Measurements from ENCODE around the gene NRXN3.

Gene NRXN3

GRCh38 chr14:78345131-78345744 lies 175.1 kb downstream of the NRXN3 start:
- Histone ChIP-seq H3K36me3 (ENCODE audit: insufficient read depth, low read length) (no peaks in the 10 kb centered on the region), H3K4me3 (ENCODE audit: low read depth, low read length) (no peak overlapping the region), H3K27me3 (ENCODE audit: insufficient read depth, low read length) (no peaks in the 10 kb centered on the region), H3K4me1 (ENCODE audit: control insufficient read depth, insufficient read depth, low read length, unreplicated experiment) (no peaks in the 10 kb centered on the region), H2AFZ (ENCODE audit: low read length, unreplicated experiment) (no peak overlapping the region), H3K27ac (ENCODE audit: low read depth, low read length) (no peak overlapping the region), H3K79me2 (ENCODE audit: control insufficient read depth, insufficient read depth, low read length, unreplicated experiment) (no peaks in the 10 kb centered on the region)

GRCh38 chr14:78346747-78347146 lies 176.6 kb downstream of the NRXN3 start:
- Histone ChIP-seq H3K79me2 (ENCODE audit: control insufficient read depth, insufficient read depth, low read length, unreplicated experiment) (no peaks in the 10 kb centered on the region), H2AFZ (ENCODE audit: low read length, unreplicated experiment) (no peak overlapping the region), H3K27me3 (ENCODE audit: insufficient read depth, low read length) (no peaks in the 10 kb centered on the region), H3K4me1 (ENCODE audit: control insufficient read depth, insufficient read depth, low read length, unreplicated experiment) (no peaks in the 10 kb centered on the region), H3K27ac (ENCODE audit: low read depth, low read length) (no peak overlapping the region), H3K36me3 (ENCODE audit: insufficient read depth, low read length) (no peaks in the 10 kb centered on the region), H3K4me3 (ENCODE audit: low read depth, low read length) (no peak overlapping the region)

- Histone ChIP-seq H3K4me1 (ENCODE audit: control insufficient read depth, insufficient read depth, low read length, unreplicated experiment) (no peaks in the 10 kb centered on the region), H3K36me3 (ENCODE audit: insufficient read depth, low read length) (no peaks in the 10 kb centered on the region), H3K79me2 (ENCODE audit: control insufficient read depth, insufficient read depth, low read length, unreplicated experiment) (no peaks in the 10 kb centered on the region), H2AFZ (ENCODE audit: low read length, unreplicated experiment) (no peak overlapping the region), H3K27me3 (ENCODE audit: insufficient read depth, low read length) (no peaks in the 10 kb centered on the region), H3K4me3 (ENCODE audit: low read depth, low read length) (no peak overlapping the region), H3K27ac (ENCODE audit: low read depth, low read length) (no peak overlapping the region)
These were observed 184.9 kb downstream of the NRXN3 start for GRCh38 chr14:78355109-78355508.

- Histone ChIP-seq H3K79me2 (ENCODE audit: control insufficient read depth, insufficient read depth, low read length, unreplicated experiment) (no peaks in the 10 kb centered on the region), H3K27me3 (ENCODE audit: insufficient read depth, low read length) (no peaks in the 10 kb centered on the region), H2AFZ (ENCODE audit: low read length, unreplicated experiment) (no peak overlapping the region), H3K4me3 (ENCODE audit: low read depth, low read length) (no peak overlapping the region), H3K36me3 (ENCODE audit: insufficient read depth, low read length) (no peaks in the 10 kb centered on the region), H3K27ac (ENCODE audit: low read depth, low read length) (no peak overlapping the region), H3K4me1 (ENCODE audit: control insufficient read depth, insufficient read depth, low read length, unreplicated experiment) (no peaks in the 10 kb centered on the region)
These were observed 186.2 kb downstream of the NRXN3 start for GRCh38 chr14:78356391-78356790.

GRCh38 chr14:78358591-78358990 lies 188.4 kb downstream of the NRXN3 start:
- Histone ChIP-seq H2AFZ (ENCODE audit: low read length, unreplicated experiment) (no peak overlapping the region), H3K4me3 (ENCODE audit: low read depth, low read length) (no peak overlapping the region), H3K36me3 (ENCODE audit: insufficient read depth, low read length) (no peaks in the 10 kb centered on the region), H3K27ac (ENCODE audit: low read depth, low read length) (no peak overlapping the region), H3K27me3 (ENCODE audit: insufficient read depth, low read length) (no peaks in the 10 kb centered on the region), H3K79me2 (ENCODE audit: control insufficient read depth, insufficient read depth, low read length, unreplicated experiment) (no peaks in the 10 kb centered on the region), H3K4me1 (ENCODE audit: control insufficient read depth, insufficient read depth, low read length, unreplicated experiment) (no peaks in the 10 kb centered on the region)

GRCh38 chr14:78359581-78359980 lies 189.4 kb downstream of the NRXN3 start:
- Histone ChIP-seq H3K27me3 (ENCODE audit: insufficient read depth, low read length) (no peaks in the 10 kb centered on the region), H2AFZ (ENCODE audit: low read length, unreplicated experiment) (no peak overlapping the region), H3K27ac (ENCODE audit: low read depth, low read length) (no peak overlapping the region), H3K4me1 (ENCODE audit: control insufficient read depth, insufficient read depth, low read length, unreplicated experiment) (no peaks in the 10 kb centered on the region), H3K79me2 (ENCODE audit: control insufficient read depth, insufficient read depth, low read length, unreplicated experiment) (no peaks in the 10 kb centered on the region), H3K36me3 (ENCODE audit: insufficient read depth, low read length) (no peaks in the 10 kb centered on the region), H3K4me3 (ENCODE audit: low read depth, low read length) (no peak overlapping the region)

GRCh38 chr14:78363008-78363407 lies 192.8 kb downstream of the NRXN3 start:
- no peak overlapping the region for H2AFZ ChIP-seq (ENCODE audit: low read length, unreplicated experiment)
- H3K4me3 ChIP-seq (ENCODE audit: low read depth, low read length), result no peak overlapping the region
- H3K36me3 ChIP-seq (ENCODE audit: insufficient read depth, low read length), result no peaks in the 10 kb centered on the region
- H3K27me3 ChIP-seq (ENCODE audit: insufficient read depth, low read length), result no peaks in the 10 kb centered on the region
- H3K4me1 ChIP-seq (ENCODE audit: control insufficient read depth, insufficient read depth, low read length, unreplicated experiment), result no peaks in the 10 kb centered on the region
- no peaks in the 10 kb centered on the region for H3K79me2 ChIP-seq (ENCODE audit: control insufficient read depth, insufficient read depth, low read length, unreplicated experiment)
- no peak overlapping the region for H3K27ac ChIP-seq (ENCODE audit: low read depth, low read length)

- H3K4me3 ChIP-seq (ENCODE audit: low read depth, low read length), result no peak overlapping the region
- no peak overlapping the region for H2AFZ ChIP-seq (ENCODE audit: low read length, unreplicated experiment)
- H3K4me1 ChIP-seq (ENCODE audit: control insufficient read depth, insufficient read depth, low read length, unreplicated experiment), result no peaks in the 10 kb centered on the region
- no peaks in the 10 kb centered on the region for H3K36me3 ChIP-seq (ENCODE audit: insufficient read depth, low read length)
- no peaks in the 10 kb centered on the region for H3K79me2 ChIP-seq (ENCODE audit: control insufficient read depth, insufficient read depth, low read length, unreplicated experiment)
- H3K27me3 ChIP-seq (ENCODE audit: insufficient read depth, low read length), result no peaks in the 10 kb centered on the region
- H3K27ac ChIP-seq (ENCODE audit: low read depth, low read length), result no peak overlapping the region
These were observed 197.2 kb downstream of the NRXN3 start for GRCh38 chr14:78367355-78367754.

GRCh38 chr14:78383060-78383459 lies 212.9 kb downstream of the NRXN3 start:
- Histone ChIP-seq H3K79me2 (ENCODE audit: control insufficient read depth, insufficient read depth, low read length, unreplicated experiment) (no peaks in the 10 kb centered on the region), H3K27me3 (ENCODE audit: insufficient read depth, low read length) (no peaks in the 10 kb centered on the region), H2AFZ (ENCODE audit: low read length, unreplicated experiment) (no peak overlapping the region), H3K27ac (ENCODE audit: low read depth, low read length) (no peak overlapping the region), H3K4me3 (ENCODE audit: low read depth, low read length) (no peak overlapping the region), H3K4me1 (ENCODE audit: control insufficient read depth, insufficient read depth, low read length, unreplicated experiment) (no peaks in the 10 kb centered on the region), H3K36me3 (ENCODE audit: insufficient read depth, low read length) (no peaks in the 10 kb centered on the region)

GRCh38 chr14:78398216-78398615 lies 228.0 kb downstream of the NRXN3 start:
- H3K4me3 ChIP-seq (ENCODE audit: low read depth, low read length), result no peak overlapping the region
- H3K27ac ChIP-seq (ENCODE audit: low read depth, low read length), result no peak overlapping the region
- no peak overlapping the region for H2AFZ ChIP-seq (ENCODE audit: low read length, unreplicated experiment)
- H3K27me3 ChIP-seq (ENCODE audit: insufficient read depth, low read length), result no peaks in the 10 kb centered on the region
- no peaks in the 10 kb centered on the region for H3K36me3 ChIP-seq (ENCODE audit: insufficient read depth, low read length)
- H3K4me1 ChIP-seq (ENCODE audit: control insufficient read depth, insufficient read depth, low read length, unreplicated experiment), result no peaks in the 10 kb centered on the region
- no peaks in the 10 kb centered on the region for H3K79me2 ChIP-seq (ENCODE audit: control insufficient read depth, insufficient read depth, low read length, unreplicated experiment)

- no peaks in the 10 kb centered on the region for H3K79me2 ChIP-seq (ENCODE audit: control insufficient read depth, insufficient read depth, low read length, unreplicated experiment)
- no peak overlapping the region for H2AFZ ChIP-seq (ENCODE audit: low read length, unreplicated experiment)
- H3K36me3 ChIP-seq (ENCODE audit: insufficient read depth, low read length), result no peaks in the 10 kb centered on the region
- H3K27ac ChIP-seq (ENCODE audit: low read depth, low read length), result no peak overlapping the region
- no peaks in the 10 kb centered on the region for H3K4me1 ChIP-seq (ENCODE audit: control insufficient read depth, insufficient read depth, low read length, unreplicated experiment)
- H3K4me3 ChIP-seq (ENCODE audit: low read depth, low read length), result no peak overlapping the region
- H3K27me3 ChIP-seq (ENCODE audit: insufficient read depth, low read length), result no peaks in the 10 kb centered on the region
These were observed 229.2 kb downstream of the NRXN3 start for GRCh38 chr14:78399316-78399889.

Data from ACC112 (cell line).